ENCODE measurements around the gene SRD5A3. TPM values are rescaled to one million over a fixed set of nuclear protein-coding genes. Genes with fewer than 3 reads are reported as not detected.

SRD5A3 gene
- total RNA-seq, 1 experiment from 2014 or later = 7.3 TPM

- Histone ChIP-seq H3K4me3 (no peak overlapping the region), H2AFZ (no peak overlapping the region), H3K9me2 (ENCODE audit: insufficient read depth) (no peaks in the 10 kb centered on the region), H3K9me3 (ENCODE audit: insufficient read depth, low read depth) (no peaks in the 10 kb centered on the region), H4K20me1 (ENCODE audit: insufficient read depth) (no peaks in the 10 kb centered on the region), H3K79me2 (ENCODE audit: low read depth) (no peaks in the 10 kb centered on the region), H3K36me3 (ENCODE audit: low read depth) (no peaks in the 10 kb centered on the region), H3K4me1 (replicated peaks; ENCODE audit: insufficient read depth) (no peaks in the 10 kb centered on the region), H3F3A (ENCODE audit: insufficient read depth, low read depth) (no peaks in the 10 kb centered on the region), H3K4me2 (no peak overlapping the region), H3K27me3 (ENCODE audit: insufficient read depth, low read depth) (no peaks in the 10 kb centered on the region), H3K27ac (no peak overlapping the region)
- ChIA-PET CTCF (no interaction called here), POLR2A (ENCODE audit: unreplicated experiment) (no interaction called here)
- intact Hi-C loops (cut with micrococcal nuclease; ENCODE audit: unreplicated experiment) = no loop called here
- no peak for DNase-seq
- no TSS peak for BruUV-seq (replicated peaks)
- TF ChIP-seq, protein P1, sequence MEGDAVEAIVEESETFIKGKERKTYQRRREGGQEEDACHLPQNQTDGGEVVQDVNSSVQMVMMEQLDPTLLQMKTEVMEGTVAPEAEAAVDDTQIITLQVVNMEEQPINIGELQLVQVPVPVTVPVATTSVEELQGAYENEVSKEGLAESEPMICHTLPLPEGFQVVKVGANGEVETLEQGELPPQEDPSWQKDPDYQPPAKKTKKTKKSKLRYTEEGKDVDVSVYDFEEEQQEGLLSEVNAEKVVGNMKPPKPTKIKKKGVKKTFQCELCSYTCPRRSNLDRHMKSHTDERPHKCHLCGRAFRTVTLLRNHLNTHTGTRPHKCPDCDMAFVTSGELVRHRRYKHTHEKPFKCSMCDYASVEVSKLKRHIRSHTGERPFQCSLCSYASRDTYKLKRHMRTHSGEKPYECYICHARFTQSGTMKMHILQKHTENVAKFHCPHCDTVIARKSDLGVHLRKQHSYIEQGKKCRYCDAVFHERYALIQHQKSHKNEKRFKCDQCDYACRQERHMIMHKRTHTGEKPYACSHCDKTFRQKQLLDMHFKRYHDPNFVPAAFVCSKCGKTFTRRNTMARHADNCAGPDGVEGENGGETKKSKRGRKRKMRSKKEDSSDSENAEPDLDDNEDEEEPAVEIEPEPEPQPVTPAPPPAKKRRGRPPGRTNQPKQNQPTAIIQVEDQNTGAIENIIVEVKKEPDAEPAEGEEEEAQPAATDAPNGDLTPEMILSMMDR (conservative IDR thresholded peaks at IDR 0.05) = no peak
- no peak for TF ChIP-seq EZH2 (IDR thresholded peaks at IDR 0.05; ENCODE audit: low read depth)
These were observed 26.2 kb downstream of the SRD5A3 start for GRCh38 chr4:55372259-55372658.

DNA sequence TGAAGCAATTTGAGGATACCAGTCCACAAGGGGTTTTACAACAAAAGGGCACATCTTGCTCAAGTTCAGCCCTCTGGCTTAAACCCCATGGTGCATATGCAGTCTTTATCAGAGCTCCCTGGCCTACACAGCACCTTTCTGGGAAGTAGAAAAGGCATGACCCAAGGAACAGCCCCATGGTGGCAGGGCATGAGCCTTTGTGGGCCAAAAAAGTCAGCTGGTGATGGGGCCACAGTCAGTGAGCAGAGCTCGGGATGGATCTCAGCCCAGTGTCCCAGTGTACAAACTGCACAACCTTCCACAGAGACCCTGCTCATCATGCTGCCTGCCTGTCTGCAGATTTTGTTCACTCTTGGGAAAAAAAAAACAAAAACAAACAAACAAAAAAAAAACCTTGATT, 27.4 kb downstream of the SRD5A3 start:
- ChIA-PET POLR2A (ENCODE audit: unreplicated experiment) (no interaction called here), CTCF (no interaction called here)
- no peak for TF ChIP-seq EZH2 (IDR thresholded peaks at IDR 0.05; ENCODE audit: low read depth)
- TF ChIP-seq, protein P1 (conservative IDR thresholded peaks at IDR 0.05) = no peak
- Histone ChIP-seq H3K79me2 (ENCODE audit: low read depth) (no peaks in the 10 kb centered on the region), H2AFZ (no peak overlapping the region), H4K20me1 (ENCODE audit: insufficient read depth) (no peaks in the 10 kb centered on the region), H3K4me2 (no peak overlapping the region), H3F3A (ENCODE audit: insufficient read depth, low read depth) (peaks cover 2% of the 10 kb centered on the region; the same call in 1 of the 2 replicates), H3K9me3 (ENCODE audit: insufficient read depth, low read depth) (no peaks in the 10 kb centered on the region), H3K4me1 (replicated peaks; ENCODE audit: insufficient read depth) (peaks cover 2% of the 10 kb centered on the region), H3K4me3 (no peak overlapping the region), H3K27ac (no peak overlapping the region), H3K9me2 (ENCODE audit: insufficient read depth) (no peaks in the 10 kb centered on the region), H3K36me3 (ENCODE audit: low read depth) (no peaks in the 10 kb centered on the region), H3K27me3 (ENCODE audit: insufficient read depth, low read depth) (no peaks in the 10 kb centered on the region)
- no peak for DNase-seq
- BruUV-seq (replicated peaks) = no TSS peak
- intact Hi-C loops (cut with micrococcal nuclease; ENCODE audit: unreplicated experiment) = no loop called here

- Histone ChIP-seq H3K9me2 (ENCODE audit: insufficient read depth) (no peaks in the 10 kb centered on the region), H3K79me2 (ENCODE audit: low read depth) (no peaks in the 10 kb centered on the region), H3K4me2 (no peak overlapping the region), H3K27me3 (ENCODE audit: insufficient read depth, low read depth) (no peaks in the 10 kb centered on the region), H3K27ac (no peak overlapping the region), H2AFZ (no peak overlapping the region), H3K9me3 (ENCODE audit: insufficient read depth, low read depth) (no peaks in the 10 kb centered on the region), H4K20me1 (ENCODE audit: insufficient read depth) (no peaks in the 10 kb centered on the region), H3F3A (ENCODE audit: insufficient read depth, low read depth) (peaks cover 13% of the 10 kb centered on the region; the same call in 1 of the 2 replicates), H3K4me1 (replicated peaks; ENCODE audit: insufficient read depth) (peaks cover 18% of the 10 kb centered on the region), H3K4me3 (no peak overlapping the region), H3K36me3 (ENCODE audit: low read depth) (no peaks in the 10 kb centered on the region)
- TF ChIP-seq, protein P1 (conservative IDR thresholded peaks at IDR 0.05) = no peak
- no peak for TF ChIP-seq EZH2 (IDR thresholded peaks at IDR 0.05; ENCODE audit: low read depth)
- ChIA-PET CTCF (no interaction called here), POLR2A (ENCODE audit: unreplicated experiment) (no interaction called here)
- intact Hi-C loops (cut with micrococcal nuclease; ENCODE audit: unreplicated experiment) = no loop called here
- BruUV-seq (replicated peaks) = no TSS peak
- no peak for DNase-seq
These were observed 30.7 kb downstream of the SRD5A3 start for GRCh38 chr4:55376698-55377097.
